Stomach (tissue), 4 donors: ENCODE results near the gene CCR7.

Experiments
- POLR2A ChIP-seq, 4 donors: fragments of 450-650 bp; IDR thresholded peaks; one replicate each; pipeline ENCODE4 v1.6.1; 2016; ENCODE audit warnings: antibody characterized with exemption in 4 of 4, control low read depth in 2 of 4, mild to moderate bottlenecking in 1 of 4, moderate library complexity in 1 of 4
- TF ChIP-seq, protein P1 (sequence below), 7 experiments: fragments of 450-650 bp in 4 of 7; fragments of 200-600 bp in 3 of 7; sonication (generic) in 3 of 7; IDR thresholded peaks; one replicate each; pipeline ENCODE4 v1.5.1; 2016 to 2019; ENCODE audit warnings: antibody characterized with exemption in 7 of 7, control low read depth in 2 of 7, mild to moderate bottlenecking in 1 of 7

DNA sequence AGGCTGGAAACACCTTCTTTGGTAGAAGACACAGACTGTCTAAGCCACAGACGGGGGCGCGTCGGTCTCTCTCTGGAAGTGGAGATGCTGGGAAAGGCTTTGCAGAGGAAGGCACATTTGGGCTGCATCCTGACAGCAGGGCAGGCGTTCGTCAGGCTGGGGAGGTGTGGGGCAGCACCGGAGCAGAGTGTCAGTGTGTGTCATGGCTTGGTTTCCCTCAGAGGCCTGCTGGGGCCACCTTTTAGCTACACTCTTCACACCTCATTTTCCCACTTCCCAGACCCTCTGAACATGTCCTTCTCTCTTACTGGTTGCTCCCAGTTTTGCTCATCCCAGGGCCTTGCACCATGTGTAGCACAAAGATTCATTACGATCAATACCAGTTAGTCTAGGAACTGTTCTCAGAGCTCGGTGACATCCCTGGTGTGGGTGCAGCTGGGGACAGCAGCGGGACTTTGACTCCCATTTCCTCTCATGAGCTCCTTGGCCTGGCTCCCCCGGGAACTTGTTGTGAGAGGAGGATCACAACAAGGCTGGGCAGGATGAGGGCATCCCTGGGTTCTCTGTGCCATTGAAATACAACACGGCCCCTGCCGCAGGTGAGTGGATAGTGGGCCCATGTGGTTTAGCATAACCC lies 49.3 kb upstream of the CCR7 start:
- TF ChIP-seq, protein P1, sequence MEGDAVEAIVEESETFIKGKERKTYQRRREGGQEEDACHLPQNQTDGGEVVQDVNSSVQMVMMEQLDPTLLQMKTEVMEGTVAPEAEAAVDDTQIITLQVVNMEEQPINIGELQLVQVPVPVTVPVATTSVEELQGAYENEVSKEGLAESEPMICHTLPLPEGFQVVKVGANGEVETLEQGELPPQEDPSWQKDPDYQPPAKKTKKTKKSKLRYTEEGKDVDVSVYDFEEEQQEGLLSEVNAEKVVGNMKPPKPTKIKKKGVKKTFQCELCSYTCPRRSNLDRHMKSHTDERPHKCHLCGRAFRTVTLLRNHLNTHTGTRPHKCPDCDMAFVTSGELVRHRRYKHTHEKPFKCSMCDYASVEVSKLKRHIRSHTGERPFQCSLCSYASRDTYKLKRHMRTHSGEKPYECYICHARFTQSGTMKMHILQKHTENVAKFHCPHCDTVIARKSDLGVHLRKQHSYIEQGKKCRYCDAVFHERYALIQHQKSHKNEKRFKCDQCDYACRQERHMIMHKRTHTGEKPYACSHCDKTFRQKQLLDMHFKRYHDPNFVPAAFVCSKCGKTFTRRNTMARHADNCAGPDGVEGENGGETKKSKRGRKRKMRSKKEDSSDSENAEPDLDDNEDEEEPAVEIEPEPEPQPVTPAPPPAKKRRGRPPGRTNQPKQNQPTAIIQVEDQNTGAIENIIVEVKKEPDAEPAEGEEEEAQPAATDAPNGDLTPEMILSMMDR (IDR thresholded peaks at IDR 0.05): no peak
- TF ChIP-seq POLR2A (IDR thresholded peaks at IDR 0.05): no peak
